ENCODE results near the gene PPP1CC.

DNA sequence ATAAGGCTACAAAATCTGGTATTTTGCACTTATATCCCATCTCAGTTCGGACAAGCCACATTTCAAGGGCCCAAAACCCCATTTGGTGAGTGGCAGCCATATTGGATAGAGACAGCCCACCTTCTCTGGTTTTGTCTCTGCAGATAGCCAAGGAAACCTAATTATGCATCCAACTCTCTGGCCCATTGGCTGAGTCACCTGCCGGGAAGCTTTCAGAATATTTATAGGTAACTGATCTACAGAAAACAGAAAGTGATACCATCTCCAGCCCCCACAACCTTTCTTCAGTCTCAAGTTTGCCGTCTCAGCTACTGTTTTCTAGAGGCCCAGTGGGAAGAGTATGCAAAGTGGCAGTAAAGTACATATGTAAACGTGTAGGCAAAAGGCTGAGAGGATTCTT is 33.7 kb upstream of the PPP1CC start:
- no peak for TF ChIP-seq POLR2A (IDR thresholded peaks at IDR 0.05)
- no peak for TF ChIP-seq CTCF (IDR thresholded peaks at IDR 0.05)

Measured in ovary (tissue), 3 donors.